HG02938 (cell line): Measurements from ENCODE around the gene EPN2.

Experiments
- ATAC-seq: cut with Tn5 transposase; IDR thresholded peaks from one replicate; pipeline ENCODE4 v1.9.1; 2021; ENCODE audit warnings: mild to moderate bottlenecking, moderate library complexity; ENCODE audit not compliant: unreplicated experiment

The EPN2 gene

GRCh38 chr17:19363114-19363438 lies 125.9 kb downstream of the EPN2 start:
- no peak for ATAC-seq

GRCh38 chr17:19363460-19364035 lies 126.4 kb downstream of the EPN2 start:
- ATAC-seq, result no peak

GRCh38 chr17:19364699-19365498 lies 127.7 kb downstream of the EPN2 start:
- ATAC-seq, result no peak

GRCh38 chr17:19365499-19365817 lies 128.3 kb downstream of the EPN2 start:
- ATAC-seq, result no peak

- no peak for ATAC-seq
These were observed 128.9 kb downstream of the EPN2 start for GRCh38 chr17:19365833-19366636.

- no peak for ATAC-seq
These were observed 129.4 kb downstream of the EPN2 start for GRCh38 chr17:19366637-19366972.

GRCh38 chr17:19368229-19368628 lies 131.1 kb downstream of the EPN2 start:
- ATAC-seq, result no peak

- ATAC-seq, result no peak
These were observed 132.1 kb downstream of the EPN2 start for GRCh38 chr17:19369107-19369778.

- no peak for ATAC-seq
These were observed 132.8 kb downstream of the EPN2 start for GRCh38 chr17:19369846-19370492.

GRCh38 chr17:19370493-19370960 lies 133.4 kb downstream of the EPN2 start:
- ATAC-seq, result no peak

- no peak for ATAC-seq
These were observed 134.3 kb downstream of the EPN2 start for GRCh38 chr17:19371259-19372010.

- no peak for ATAC-seq
These were observed 134.8 kb downstream of the EPN2 start for GRCh38 chr17:19372011-19372370.

- ATAC-seq, result no peak
These were observed 135.3 kb downstream of the EPN2 start for GRCh38 chr17:19372439-19372838.

- ATAC-seq, result no peak
These were observed 135.8 kb downstream of the EPN2 start for GRCh38 chr17:19372866-19373504.

GRCh38 chr17:19374136-19374535 lies 137.0 kb downstream of the EPN2 start:
- no peak for ATAC-seq

- ATAC-seq, result no peak
These were observed 138.6 kb downstream of the EPN2 start for GRCh38 chr17:19375732-19376131.

GRCh38 chr17:19376811-19377210 lies 139.6 kb downstream of the EPN2 start:
- ATAC-seq, result no peak

GRCh38 chr17:19377602-19378415 lies 140.6 kb downstream of the EPN2 start:
- ATAC-seq, result peak; percentile 93
